ENCODE data around the gene ERMN.
"Not testable (repeated sequence)": the region's sequence is repeated elsewhere in the genome, so short reads cannot be mapped to it uniquely, and the experiment has no call there.

The ERMN gene, protein sequence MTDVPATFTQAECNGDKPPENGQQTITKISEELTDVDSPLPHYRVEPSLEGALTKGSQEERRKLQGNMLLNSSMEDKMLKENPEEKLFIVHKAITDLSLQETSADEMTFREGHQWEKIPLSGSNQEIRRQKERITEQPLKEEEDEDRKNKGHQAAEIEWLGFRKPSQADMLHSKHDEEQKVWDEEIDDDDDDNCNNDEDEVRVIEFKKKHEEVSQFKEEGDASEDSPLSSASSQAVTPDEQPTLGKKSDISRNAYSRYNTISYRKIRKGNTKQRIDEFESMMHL

DNA sequence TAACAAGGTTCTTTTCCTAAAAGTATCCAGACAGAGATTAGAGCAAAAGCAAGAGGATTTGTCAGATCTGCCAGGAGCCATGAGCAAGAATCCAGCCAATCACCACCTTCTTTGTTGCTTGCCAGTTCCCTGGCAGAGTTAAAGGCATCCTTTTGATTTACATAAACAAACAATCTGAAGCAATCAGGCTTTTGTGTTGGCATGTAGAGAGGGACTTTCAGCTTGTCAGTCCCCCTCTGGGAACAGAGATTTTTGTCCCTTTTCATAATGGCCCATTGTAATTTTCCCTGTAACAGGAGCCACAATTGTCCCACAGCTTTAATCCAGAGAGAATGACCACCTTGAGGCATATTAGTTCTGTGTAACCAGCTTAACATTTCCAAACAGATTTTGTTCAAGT lies at the start of gene ERMN:
TSS of gene ERMN (minus strand) at position 39 of the 400 bp plus-strand sequence. CDS start 182 bp downstream, outside the sequence.
- DNase-seq, result no peak

DNA sequence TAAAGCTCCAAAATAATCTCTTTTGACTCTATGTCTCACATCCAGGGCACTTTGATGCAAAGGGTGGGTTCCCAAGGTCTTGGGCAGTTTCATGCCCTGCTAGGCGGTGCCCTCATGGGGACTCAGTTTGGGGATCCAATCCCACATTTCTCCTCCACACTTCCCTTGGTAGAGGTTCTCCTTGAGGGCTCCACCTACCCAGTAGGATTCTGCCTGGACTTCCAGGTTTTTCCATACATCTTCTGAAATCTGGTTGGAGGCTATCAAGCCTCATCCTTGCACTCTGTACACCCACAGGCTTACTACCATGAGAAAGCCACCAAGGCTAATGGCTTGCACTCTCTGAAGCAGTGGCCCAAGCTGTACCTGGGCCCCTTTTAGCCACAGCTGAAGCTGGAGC lies 49.8 kb upstream of the ERMN start:
- DNase-seq, result no peak

DNA sequence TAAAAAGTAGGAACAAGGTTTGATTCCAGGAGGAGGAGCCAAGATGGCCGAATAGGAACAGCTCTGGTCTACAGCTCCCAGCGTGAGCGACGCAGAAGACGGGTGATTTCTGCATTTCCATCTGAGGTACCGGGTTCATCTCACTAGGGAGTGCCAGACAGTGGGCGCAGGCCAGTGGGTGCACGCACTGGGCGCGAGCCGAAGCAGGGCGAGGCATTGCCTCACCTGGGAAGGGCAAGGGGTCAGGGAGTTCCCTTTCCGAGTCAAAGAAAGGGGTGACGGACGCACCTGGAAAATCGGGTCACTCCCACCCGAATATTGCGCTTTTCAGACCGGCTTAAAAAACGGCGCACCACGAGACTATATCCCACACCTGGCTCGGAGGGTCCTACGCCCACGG lies 42.9 kb upstream of the ERMN start:
- not testable (repeated sequence) for DNase-seq

DNA sequence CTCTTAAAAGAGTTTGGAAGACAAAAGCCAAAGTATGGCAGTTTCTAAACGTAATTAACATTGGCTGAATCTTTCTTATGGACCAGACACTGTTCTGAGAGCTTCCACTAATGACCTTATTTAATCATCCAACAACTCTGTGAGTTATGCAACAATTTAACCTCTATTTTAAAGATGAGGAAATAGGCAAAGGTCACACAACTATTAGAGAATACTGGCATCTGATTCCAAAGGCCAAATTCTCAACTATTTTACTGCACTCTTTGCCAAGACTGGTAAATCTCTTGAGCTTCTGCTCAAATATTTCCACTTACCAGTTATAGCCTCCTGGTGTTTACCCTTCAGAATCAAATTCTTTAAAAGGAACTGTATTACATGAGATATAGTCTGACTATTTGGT lies 42.1 kb upstream of the ERMN start:
- DNase-seq, result no peak

DNA sequence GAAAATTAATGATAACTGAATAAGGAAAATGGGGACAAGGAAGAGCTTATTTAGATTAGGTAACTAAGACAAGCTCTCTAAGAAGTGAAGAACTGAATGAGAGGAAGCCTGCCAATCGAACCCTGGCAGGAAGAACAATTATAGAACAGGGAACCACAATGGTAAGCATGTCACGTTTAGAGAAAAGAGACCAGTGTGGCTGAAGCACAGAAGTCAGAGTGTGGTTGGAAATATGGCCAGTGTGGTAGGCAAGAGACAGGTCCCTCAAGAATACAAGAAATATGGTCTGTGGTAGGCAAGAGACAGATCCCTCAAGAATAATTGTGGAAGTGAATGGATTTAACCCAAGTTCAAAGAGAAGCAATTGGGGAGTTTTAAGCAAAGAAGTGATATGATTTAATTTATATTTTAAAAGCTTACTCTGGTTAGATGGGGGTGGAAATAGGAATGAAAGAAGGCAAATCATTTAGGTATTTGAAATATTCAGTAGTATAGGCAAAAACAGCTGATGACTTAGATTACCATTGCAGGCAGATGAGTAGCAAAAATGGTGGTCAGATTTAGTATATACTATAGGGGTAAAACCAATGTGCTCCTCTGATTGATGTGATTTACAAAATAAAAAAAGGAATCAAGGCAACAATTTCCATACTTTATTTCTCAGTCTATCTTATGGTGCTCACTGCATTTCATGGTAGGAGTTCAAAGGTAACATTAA lies 38.8 kb upstream of the ERMN start:
- DNase-seq, result no peak

DNA sequence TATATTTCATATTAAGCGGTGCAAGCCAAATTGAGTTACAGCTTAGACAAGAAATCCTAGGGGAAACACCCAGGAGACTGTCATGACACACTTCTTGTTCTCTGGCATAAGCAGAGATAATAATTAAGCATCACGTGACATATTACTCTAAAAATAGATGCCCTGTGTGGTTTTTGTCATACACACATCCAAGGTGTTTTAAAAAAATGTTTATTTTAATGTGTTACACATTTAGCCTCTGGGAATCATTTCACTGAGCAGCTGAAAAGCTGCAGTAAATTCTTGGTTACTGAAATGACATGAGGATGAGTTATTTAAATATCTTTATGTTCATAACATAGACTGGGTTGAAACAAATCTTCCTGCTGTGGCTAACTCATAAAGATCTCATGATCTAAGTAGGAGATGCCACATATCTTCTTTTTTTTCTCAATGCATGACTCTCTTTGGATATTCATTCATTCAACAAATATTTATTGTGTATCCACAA lies 38.0 kb upstream of the ERMN start:
- DNase-seq, result no peak

DNA sequence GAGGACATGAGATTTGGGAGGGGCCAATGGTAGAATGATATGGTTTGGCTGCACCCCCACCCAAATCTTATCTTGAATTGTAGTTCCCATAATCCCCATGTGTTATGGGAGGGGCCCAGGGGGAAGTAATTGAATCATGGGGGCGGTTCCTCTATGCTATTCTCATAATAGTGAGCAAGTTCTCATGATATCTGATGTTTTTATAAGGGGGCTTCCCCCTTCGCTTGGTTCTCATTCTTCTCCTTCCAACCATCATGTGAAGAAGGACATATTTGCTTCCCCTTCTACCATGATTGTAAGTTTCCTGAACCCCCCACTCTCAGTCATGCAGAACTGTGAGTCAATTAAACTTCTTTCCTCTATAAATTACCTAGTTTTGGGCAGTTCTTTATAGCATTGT lies 37.0 kb upstream of the ERMN start:
- DNase-seq, result no peak

DNA sequence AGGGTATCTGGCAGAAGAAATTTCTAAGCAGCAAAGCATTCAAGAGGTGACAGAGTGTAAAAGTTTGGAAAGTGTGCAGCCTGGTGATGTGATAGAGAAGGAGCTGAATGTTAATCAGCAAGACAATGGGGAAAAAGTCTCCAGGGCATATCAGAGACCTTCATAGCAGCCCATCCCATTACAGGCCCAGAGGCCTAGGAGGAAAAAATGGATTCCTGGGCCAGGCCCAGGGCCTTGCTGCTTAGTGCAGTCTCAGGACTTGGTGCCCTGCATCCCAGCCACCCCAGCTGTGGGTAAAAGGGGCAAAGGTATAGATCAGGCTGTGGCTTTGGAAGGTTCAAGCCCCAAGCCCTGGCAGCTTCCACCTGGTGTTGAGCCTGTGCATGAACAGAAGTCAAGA lies 35.9 kb upstream of the ERMN start:
- no peak for DNase-seq

DNA sequence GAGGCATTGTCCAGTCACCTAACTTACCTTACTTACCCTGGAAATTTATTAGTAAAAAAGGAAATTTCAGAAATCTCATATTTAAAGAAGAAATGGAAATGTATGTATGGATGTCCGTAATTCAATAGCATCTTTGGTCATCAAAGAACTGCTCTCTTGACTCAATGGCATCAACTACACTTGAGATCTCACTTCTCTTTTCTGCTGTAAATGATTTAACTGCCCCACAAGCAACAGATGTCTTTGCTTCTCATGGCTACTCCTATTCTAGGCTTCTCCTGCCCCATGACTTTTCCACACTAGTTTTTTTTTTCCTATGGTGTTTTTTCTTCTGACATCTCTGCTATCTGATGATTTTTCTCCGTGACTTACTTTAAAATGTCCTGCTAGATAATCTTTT lies 34.0 kb upstream of the ERMN start:
- DNase-seq, result no peak

DNA sequence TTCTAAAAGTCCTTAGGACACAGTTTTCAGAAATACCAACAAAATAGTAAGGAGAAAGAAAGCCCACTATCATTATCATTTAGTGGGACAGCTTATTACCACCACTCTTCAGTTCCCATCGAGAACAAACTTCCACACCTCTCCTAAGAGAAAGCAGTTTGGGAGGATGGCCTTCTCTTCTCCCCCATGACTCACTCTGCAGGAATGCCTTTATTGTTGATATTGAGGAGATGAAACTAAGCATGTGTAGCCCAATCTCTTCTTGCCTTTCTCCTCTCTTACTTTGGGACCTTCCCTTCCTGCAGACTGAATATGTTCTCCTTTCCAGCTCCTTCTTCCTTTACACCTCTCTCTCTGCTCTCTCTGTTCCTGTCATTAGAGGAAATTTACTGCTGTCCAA lies 30.0 kb upstream of the ERMN start:
- no peak for DNase-seq

DNA sequence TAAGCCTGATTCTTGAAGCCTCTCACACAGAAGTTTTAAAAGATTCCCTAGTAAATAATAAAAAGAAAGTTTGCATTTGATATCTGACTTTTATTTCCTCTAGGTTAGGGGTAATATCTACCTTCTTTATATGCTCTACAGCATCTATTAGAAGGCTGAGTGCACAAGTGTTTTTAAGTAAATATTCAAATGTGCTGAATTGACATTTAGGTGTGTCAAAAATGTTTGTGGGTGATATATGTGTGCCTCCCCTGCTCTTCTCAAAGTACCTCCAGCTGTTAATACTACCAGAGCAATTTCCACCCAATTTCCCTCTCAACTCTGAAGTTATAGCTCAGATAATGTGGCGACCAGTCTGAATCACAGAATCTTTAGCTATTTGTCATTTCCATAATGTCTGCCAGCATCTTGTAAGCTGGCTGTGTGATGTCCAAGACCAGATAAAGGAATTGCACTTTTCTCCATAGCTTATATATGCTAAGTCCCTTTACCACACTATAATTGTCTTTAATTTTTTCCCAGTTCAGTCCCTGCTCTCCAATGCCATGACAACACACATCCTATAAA lies 24.4 kb upstream of the ERMN start:
- DNase-seq, result no peak

DNA sequence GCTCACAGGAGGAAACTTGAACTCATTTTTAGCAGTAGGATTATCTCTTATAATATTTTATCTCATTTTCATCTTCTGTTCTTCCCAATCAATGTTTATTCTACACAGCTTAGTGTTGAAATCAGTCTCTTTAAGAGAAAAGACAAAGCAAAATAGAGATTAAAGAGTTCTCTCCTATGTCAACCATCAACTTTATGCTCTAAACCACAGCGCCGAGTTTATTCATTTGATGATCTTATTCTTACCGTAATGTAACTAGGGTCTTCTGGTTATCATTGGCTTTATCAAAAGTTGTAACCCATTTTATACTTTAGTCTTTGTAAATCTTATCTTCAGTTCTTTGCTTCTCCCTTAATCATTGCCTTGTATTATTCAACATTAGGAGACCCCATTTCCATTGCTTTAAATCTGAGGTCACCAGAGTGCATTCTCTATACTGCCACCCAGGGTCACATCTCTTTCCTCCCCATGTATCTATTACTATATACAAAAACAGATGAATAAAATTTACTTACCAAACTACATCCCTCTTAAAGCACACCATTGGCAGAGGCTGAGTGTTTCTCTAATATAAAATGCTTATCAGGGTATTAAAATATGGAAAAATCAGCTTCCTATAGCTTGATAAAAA lies 22.8 kb upstream of the ERMN start:
- DNase-seq, result no peak

DNA sequence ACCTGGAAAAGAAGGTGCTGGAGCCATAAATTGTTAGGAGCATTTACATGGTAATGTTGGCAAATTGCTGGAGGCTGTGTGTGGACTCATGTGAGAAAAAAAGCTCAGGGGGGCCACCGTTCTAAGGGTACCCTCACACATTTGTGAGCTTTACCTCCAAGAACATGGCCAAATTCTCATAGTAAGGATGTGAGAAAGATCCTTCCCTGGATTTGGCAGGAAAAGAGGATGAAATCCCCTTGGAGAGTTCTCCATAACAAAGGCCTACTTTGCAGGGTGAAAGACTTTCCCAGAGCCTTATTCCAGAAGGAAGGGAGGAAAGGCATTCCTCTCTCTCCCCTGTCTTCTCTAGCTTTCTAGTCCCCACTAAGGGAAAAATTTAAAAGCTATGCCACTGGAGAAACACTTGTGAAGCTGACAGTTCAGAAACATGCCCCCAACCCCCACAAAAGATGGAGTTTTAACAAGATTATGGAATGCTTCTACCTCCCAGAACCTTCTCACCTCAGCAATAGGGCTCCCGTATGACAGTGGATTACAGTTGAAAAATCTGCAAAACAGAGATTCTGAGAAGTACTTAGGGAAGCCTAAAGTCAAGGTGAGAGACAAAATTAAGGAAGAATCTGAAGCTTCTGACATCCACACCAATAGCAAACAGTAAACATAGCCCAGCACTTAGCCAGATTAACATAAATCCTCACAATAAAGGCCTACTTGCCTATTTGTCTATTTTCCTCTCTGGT lies 20.2 kb upstream of the ERMN start:
- no peak for DNase-seq

DNA sequence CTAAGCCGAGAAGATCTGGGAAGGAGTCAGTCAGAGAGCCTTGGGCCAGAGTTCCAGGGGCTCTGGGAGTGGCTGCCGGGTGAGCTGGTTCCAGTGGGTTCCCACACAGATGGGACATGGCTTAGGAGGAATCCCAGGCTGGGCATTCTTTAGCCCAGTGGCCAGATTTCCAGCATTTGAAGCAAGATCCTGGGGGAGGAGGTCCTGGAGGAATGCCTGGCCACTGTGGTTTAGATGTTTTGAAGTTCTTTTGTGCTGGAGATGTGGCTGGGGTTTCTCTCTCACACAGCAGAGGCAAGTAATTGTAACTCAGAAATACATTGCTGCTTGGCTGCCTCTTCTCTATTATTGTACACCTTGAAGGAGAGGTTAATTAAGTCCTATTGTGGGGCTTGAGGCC lies 15.8 kb upstream of the ERMN start:
- not testable (repeated sequence) for DNase-seq

DNA sequence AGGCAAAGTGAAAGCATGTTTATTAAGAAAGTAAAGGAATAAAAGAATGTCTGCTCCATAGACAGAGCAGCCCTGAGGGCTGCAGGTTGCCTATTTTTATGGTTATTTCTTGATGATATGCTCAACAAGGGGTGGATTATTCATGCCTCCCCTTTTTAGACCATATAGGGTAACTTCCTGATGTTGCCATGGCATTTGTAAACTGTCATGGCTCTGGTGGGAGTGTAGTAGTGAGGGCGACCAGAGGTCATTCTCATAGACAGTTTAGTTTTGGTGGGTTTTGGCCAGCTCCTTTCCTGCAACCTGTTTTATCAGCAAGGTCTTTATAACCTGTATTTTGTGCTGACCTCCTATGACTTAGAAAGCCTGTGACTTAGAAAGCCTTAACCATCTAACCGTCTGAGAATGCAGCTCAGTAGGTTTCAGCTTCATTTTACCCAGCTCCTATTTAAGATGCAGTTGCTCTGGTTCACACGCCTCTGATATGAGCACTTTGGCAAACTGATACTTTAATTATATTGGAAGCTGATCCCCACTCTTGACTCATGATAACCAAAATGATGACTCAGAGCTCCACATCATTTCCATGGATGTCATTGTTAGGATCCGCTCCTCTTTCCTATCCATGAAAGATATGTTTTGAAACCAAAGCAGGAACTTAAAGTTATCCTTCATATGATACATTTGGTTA lies 14.5 kb upstream of the ERMN start:
- no peak for DNase-seq

DNA sequence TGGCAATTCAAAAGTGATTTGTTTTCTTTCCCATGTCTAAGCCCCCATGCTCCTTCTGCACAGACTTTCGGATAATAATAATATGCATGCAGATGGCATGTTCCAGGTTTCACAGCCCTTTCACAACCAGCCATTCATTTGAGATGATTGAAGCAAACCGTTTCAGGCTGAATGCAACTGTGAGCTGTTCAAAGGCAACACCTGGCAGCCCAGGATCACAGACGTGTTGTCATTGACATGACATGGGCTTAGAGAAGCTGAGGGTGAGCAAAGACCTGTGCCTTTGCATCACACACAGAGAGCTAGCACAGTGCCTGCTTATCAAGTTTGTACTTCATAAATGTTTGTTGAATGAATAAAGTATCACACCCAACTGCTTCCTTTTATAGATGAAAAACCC lies 12.4 kb upstream of the ERMN start:
- no peak for DNase-seq

DNA sequence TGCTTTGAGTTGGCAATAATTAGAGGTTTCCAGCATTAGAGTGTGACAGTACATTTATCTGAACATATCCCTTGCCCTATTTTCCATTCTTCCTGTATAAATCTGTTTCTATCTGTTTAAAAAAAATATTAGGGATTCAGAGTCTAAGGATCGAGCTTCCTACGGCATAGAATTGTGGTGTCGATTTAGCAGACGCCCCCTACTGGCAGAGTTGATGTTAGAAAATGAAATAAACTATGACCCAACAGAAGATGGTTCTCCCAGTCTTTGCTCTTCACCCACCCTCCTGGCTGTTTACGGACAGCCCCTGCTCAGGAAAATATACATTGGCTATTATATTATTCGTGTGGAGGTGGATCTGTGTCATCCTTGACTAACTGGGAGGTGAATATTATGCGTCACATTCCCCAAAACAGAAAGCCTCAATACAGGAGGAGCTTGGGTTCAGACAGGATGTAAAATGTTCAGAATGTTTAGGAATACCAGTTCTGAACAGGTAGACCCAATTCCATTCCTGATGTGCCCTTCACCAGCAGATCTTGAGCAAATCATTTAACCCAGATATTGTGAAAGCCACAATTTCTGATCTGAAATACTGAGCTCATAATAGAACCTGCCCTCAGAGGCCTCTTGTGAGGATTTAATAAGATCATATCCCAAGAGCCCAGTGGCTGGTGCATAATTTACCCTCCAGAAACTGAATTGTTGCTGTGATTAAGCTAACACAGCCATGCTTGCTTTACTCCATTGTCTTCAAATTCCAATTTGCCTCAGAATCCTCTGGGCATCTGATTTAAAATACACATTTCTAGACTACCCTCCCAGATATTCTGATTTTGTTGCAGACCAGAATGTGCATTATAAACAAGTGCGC lies 10.8 kb upstream of the ERMN start:
- peak; percentile 24 for DNase-seq

DNA sequence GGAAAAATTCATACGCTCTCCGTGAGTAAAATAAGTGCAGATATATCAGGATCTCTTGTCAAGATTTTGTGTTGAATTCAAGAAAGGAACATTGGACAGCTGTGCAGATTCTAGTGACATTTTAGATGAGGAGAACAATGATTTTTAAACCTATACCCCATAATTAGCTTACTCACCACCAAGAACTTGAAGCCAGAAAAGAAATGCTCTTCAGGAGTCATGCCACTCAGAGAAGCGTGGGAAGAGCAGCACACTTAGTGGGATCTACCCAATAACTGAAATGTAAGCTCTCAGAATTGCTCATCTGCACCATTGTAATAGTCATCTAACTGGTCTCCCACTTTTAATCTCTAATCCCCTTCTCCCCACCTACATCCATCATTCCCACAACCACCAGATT lies 9.2 kb upstream of the ERMN start:
- DNase-seq, result no peak

DNA sequence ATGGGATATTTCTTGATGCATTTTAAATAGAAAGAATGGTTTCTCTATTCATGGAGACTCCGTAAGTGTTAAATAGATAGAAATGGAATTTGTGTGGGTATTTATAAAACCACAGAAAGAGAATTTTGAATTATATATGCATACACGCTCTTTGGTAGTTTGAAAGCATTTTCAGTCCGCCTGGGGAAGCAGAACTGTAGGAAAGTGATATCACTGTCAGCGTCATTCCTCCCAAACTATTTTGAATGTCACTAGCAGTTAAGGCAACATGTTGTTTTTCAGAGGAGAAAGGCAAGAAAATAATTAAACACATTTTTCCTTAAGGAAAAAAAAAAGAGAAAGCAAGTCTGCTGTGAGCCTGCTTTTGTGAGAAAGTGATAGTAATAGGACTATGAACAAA lies 8.7 kb upstream of the ERMN start:
- no peak for DNase-seq

DNA sequence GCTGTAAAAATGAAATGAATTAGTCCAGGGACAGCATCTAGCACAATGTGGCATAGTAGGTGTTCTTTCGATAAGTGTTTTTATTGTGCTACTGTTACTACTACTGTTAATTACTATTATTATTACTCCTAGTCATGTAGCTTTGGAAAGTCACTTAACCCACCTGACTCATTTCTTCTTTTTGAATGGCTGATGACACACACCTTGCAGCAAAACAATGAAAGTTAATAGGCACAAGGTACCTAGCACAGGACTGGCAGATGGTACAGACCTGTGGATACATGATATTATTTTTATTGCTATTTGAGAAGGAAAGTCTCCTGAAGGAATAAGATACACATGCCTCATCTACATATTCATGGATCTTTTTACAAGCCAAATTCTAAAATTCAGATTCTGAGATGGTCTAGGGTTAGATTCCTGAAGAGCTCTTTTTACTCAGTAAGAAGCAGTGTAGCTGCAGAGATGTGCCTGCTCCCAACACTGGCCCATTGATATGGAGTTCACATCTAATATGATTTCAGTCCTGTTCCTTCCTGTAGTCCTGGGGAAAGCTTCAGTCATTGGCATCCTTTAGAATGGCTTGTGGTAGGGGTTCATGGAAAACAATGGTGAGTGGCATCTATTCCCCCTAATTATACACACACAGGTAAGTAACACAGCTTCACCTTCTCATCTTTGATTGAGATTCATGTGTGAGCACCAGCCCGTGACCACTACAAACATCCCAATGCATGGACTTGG lies 7.9 kb upstream of the ERMN start:
- no peak for DNase-seq

DNA sequence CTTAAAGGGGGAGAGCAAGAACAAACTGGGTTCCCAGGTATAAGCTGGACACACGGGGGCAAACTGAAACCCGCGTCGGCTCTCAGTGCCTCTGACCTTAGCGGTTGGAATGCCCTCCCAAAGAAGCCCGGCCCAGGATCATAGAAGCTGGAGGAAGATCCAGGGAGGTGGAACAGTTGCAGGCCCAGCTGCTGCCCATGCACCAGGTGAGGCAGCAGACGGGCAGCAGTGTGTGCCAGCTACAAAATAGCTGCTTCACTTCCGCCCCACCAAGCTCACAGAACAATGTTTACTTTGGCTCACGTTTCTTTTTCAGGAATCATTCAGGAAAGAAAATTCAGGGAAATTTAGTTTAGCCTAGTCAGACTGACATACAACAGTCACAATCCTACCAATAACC lies 3.9 kb upstream of the ERMN start:
- no peak for DNase-seq

Data from stimulated activated CD4-positive, alpha-beta T cell treated with anti-CD3 and anti-CD28 coated beads, Interleukin-12 subunit alpha, Interleukin-12 subunit beta, amount 100 ng/mL, for 4 hours (primary cell).